Dermis blood vessel endothelial cell (primary cell): ENCODE results near the gene TINCR. TPM values are rescaled to one million over a fixed set of nuclear protein-coding genes. Genes with fewer than 3 reads are reported as not detected.
"Not testable (repeated sequence)": the region's sequence is repeated elsewhere in the genome, so short reads cannot be mapped to it uniquely, and the experiment has no call there.

Experiments
- DNase-seq: peaks from one replicate; pipeline ENCODE4 v3.0.0; 2010
- total RNA-seq: library from RNA; depleted of rRNA; stranded (reverse); fragments of >200 nt; gene quantifications from 2 replicates; pipeline ENCODE4 v1.2.3, GENCODE V29; 2014

TINCR gene
- under 0.01 TPM in 1 of 2 replicates, not detected in the other for total RNA-seq

DNA sequence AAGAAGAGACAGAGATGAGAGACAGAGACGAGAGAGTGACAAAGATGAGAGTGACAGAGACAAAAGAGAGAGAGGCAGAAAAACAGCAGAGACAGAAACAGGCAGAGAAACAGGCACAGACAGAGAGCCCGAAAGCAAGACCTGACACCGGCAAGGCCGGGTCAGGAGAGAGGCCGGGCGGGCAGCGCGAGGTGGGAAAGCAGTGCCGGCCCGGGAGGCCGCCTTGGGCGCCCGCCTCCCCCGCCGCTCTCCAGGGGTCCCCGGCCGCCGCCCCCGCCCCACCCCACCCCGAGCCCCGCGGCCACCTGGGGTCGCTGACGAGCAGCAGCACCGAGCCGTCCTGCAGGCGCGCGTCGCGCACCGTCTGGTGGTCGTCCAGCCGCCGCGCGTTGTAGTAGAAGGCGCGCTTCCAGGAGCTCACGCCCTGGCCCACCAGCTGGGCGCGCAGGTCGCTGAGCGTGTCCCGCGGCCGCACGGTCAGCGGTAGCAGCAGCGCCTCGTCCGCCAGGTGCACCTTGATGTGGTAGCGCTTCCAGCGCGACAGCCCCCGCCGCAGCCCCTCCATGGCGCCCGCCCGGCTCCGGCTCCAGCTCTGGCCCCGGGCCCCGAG, at the start of gene TINCR:
TSS of gene TINCR (minus strand) at position 594 of the 610 bp plus-strand sequence.
- DNase-seq: no peak

GRCh38 chr19:5617080-5617479, 49.3 kb upstream of the TINCR start:
- DNase-seq: no peak

DNA sequence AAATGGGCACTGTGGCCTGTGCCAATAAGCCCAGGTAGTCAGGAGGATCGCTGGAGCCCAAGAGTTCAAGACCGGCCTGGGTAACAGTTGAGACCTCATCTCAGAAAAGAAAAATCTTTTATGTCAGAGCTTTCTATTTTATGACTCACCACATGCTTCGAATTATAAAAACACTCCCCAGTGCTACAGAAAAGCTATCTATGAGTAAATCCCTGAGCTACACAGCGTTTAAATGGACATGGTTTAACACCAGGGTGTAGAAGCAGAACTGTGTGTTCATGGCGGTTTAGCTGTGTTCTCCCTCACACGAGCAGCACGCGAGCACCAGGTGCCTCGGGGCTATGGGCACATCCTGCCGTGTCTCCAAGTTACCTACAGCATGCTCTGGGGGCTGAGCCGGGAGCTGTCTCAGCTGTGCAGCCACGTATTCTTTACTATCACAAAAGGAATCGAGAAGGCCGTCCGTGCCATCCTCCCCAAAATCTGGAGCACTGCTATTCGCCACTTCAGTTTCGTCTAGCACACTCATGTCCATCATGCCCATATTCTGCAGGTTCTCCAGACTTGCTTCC, 48.1 kb upstream of the TINCR start:
- no peak for DNase-seq

GRCh38 chr19:5612891-5613865, 45.4 kb upstream of the TINCR start:
- no peak for DNase-seq

DNA sequence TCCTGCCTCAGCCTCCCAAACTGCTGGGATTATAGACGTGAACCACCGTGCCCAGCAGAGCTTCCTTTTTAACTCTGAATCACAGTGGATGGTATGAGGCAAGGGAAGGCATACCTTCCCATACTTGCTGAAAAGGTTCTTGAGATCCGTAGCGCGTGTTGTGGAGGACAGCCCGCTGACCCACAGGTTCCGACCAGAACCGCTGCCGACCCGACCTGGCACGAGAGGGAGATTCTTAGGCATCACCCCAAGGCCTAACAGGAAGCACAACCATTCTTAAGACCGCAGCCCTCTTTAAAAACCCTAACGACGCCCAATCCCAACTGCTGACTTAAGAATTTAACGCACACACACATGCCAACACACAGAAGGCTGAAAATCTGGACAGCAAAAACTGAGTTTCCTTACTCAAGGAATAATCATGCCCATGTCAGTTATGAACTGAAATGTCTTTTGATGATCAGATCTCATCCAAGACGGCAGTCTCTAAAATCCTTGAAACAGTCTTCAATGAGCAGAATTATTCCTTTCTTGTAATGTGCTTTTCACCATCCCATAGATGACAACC, 42.2 kb upstream of the TINCR start:
- no peak for DNase-seq

GRCh38 chr19:5608766-5609165, 41.0 kb upstream of the TINCR start:
- DNase-seq: not testable (repeated sequence)

DNA sequence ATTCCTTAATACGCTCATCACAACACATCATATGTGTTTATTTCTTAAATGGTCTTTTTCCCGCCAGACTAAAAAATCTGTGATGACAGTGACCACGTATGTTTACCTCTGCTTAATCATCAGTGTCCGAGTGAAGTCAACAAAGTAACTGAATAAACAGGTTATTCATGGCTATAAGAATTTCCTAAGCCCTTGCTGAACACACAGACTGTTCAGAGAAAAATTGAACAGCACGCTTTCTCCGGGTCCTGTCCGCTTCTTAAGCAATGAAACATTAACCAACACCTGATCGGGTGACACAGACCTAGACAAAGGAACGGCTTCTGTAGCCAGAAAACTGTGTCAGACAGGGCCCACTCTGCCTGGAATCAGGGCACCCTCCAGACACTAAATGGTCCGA, 40.5 kb upstream of the TINCR start:
- no peak for DNase-seq

DNA sequence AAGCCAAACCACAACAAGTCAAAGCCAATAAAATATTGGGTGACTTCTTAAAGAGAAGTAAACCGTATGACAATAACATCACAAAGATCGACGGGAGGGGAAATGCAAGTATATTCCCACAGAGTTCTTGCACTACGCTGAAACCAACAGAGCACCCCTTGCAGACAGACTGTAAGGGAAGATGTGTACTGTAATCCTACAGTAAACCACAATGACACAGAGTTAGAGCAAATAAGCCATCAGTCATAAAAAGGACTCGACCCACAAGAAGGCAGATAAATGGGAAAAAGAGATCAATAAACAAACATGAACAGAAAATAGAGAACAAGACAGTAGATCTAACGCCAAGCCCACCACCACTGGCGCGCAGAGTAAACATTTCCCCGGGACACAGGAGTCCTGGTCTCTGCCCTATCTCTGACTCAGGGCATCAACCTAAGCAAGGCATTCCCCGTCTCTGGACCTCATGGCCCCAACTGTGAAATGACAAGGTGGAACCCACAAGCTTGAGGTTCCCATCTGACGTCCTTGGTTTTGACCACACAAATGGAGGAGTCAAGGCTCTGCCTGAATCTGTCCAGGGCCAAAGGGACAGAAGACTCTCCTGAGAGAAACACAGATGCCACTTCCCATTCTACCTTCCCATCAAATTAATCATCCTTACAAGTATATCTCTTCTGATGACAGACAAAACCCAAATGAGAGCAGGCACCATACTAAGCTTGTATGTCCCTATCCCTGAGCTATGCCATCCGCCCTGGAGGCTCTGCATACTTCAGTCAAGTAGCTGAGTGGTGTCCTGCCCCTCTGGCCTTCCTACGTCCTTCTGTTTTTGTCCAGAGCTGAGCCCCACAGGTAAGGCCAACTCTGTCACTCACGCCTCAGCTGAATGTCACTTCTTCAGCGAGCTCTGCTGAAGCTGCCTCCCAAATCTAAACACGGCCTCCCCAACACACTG, 39.8 kb upstream of the TINCR start:
- no peak for DNase-seq

GRCh38 chr19:5605362-5605761, 37.6 kb upstream of the TINCR start:
- DNase-seq: no peak

GRCh38 chr19:5603626-5604025, 35.9 kb upstream of the TINCR start:
- no peak for DNase-seq

GRCh38 chr19:5600797-5601196, 33.0 kb upstream of the TINCR start:
- DNase-seq: no peak

- no peak for DNase-seq
Observed at GRCh38 chr19:5595745-5596144, 28.0 kb upstream of the TINCR start.

DNA sequence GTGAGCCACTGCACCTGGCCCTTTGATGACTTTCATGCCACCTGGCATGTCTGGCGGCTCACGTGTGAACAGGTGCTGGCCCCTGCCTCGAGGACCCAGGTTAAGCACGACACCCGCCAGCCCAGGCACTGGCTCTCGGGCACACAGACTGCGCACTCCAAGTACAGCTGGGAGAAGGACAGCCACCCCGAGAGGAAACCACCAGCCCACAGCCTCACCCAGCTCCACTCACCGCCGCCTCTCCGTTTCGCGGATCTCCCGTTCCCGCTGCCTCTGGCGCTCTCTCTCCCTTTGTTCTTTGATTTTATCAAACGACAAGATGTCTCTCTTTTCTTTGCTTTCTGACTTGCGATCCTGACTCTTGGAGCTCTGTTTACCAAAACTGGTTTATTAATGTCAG, 27.4 kb upstream of the TINCR start:
- DNase-seq: no peak

GRCh38 chr19:5594521-5594950, 26.8 kb upstream of the TINCR start:
- DNase-seq: no peak

DNA sequence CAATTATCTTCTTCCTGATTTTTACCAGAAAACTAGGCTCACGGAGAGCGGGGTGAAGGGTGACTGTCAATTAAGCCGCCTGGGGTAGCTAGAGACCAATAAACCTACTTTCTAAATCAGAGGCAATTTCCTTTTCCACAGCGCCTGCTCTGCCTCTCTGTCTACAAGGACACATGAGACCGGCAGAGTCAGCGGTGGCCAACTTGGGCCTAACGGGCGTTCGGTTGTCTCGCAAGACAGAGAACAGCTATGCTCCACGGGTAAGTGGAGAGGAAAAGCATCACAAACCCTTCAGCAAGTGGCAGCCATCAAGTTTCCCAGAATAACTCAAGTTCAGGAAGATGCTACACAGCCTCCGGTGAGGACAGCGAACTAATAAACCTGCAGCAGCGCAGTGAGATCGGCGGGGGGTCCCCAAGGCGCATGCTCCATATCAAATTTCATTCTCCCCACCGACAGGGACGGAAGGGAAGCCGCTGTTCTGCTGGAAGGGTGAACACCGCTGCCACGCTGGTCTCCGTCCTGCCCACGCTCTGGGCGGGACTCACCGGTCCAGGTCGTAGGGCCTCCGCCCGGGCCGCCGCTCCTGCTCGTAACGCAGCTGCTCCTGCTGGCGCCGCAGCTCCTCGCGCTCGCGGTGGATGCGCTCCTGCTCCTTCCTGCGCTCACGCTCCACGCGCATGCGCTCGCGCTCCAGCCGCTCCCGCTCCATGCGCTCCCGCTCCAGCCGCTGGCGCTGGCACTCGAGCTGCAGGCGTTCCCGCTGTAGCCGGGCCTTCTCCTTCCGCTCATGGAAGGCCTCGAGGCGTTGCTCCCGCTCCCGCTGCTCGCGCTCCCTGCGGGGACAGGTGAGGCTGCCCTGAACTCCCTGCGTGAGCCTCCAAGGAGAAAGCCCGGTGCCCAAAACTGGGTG, 25.8 kb upstream of the TINCR start:
- no peak for DNase-seq

- no peak for DNase-seq
Observed at GRCh38 chr19:5592531-5593342, 25.0 kb upstream of the TINCR start.

DNA sequence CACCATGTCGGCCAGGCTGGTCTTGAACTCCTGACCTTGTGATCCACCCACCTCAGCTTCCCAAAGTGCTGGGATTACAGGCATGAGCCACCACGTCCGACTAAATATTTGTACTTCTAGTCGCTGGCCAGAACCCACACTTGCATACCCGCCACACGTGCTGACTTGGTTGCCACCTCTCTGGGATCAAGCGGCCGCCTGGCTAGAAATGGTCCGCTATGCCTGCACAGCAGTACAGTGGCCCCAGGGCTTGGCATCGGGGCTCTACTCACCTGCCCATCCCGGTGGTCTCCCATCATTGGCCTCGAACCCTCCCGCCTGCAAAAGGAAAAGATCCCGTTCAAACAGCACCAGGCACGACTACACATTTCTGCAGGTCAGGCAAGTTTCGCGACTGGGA, 23.7 kb upstream of the TINCR start:
- no peak for DNase-seq

DNA sequence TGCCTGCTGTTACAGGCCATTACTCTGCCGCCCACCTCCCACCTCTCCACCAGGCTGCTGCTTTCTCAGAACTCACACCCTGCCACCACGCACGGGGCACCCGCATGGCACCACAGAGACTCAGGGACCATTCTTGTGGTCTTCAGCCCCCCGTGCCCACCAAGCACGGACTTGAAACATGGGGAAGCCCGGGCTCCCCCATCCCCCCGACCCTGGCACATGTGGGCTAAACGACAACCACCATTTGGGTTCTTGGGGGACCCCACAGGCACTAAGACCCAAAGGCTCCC, 23.1 kb upstream of the TINCR start:
- DNase-seq: no peak

DNA sequence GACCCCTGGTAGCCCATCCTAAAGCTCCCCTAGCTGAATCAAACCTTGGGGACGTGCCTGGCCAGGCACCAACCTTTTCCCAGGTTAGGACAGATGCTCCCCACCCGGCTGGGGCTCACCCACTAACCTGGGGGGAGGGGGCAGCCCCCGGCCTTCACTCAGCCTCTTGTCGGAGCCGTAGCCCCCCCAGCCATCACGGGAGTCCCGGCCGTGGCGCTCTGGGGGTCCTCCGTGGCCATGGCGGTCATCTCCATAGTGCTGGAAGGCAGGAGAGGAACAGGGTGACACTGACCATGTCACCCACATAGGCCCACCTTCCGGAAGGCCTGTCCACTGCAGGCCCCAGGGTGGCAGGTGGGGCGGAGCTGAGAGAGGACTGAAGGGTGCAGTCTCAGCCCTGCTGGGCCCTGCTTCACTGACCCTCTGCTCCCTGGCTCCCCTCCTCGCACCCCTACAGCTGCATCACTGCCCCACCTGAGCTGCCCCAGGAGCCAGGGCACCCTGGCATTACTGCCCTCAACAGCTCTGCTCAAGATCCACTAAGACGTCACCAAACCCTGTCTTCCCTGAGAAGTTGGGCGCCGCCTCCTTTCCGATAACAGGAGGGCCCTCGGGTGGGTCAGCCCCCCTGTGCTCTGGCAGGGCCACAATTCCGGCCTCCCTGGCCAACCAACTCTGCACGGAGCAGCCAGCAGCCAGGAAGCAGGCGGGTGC, 22.6 kb upstream of the TINCR start:
- DNase-seq: no peak
